OCI-LY1 (cell line): ENCODE results near the gene DCLK1.

ENCODE experiments used
- EZH2 ChIP-seq: fragments of 200-600 bp; sonication (generic), shearing (Covaris generic); IDR thresholded peaks from 2 replicates; pipeline ENCODE4 v1.8.0; 2017; ENCODE audit warnings: borderline replicate concordance, mixed run types, mild to moderate bottlenecking, antibody characterized with exemption, low read length, moderate library complexity, mixed read lengths
- TF ChIP-seq, protein P1 (sequence below): fragments of 200-600 bp; sonication (generic), shearing (Covaris generic); IDR thresholded peaks from 2 replicates; pipeline ENCODE4 v1.5.1; 2017; ENCODE audit warnings: mild to moderate bottlenecking, antibody characterized with exemption, low read length, moderate library complexity, mixed read lengths

DNA sequence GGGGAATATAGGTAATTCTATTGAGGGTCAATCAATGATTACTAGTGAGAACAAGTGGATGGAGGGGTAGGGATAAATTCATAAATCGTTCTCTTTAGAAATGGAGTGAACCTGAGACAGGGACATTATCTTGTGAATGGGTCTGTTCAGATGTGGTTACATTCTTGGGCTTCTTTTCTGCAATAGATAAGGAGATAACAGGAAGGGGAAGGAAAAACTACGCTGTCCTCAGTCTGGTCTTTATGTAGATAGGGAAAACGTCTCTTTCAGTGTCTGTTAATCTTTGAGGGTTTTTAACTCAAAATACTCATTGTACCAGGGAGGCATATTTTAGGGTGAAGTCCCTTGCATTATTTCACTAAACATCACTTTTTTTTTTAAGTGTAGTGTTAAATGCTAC lies 388.0 kb downstream of the DCLK1 start:
- TF ChIP-seq, protein P1, sequence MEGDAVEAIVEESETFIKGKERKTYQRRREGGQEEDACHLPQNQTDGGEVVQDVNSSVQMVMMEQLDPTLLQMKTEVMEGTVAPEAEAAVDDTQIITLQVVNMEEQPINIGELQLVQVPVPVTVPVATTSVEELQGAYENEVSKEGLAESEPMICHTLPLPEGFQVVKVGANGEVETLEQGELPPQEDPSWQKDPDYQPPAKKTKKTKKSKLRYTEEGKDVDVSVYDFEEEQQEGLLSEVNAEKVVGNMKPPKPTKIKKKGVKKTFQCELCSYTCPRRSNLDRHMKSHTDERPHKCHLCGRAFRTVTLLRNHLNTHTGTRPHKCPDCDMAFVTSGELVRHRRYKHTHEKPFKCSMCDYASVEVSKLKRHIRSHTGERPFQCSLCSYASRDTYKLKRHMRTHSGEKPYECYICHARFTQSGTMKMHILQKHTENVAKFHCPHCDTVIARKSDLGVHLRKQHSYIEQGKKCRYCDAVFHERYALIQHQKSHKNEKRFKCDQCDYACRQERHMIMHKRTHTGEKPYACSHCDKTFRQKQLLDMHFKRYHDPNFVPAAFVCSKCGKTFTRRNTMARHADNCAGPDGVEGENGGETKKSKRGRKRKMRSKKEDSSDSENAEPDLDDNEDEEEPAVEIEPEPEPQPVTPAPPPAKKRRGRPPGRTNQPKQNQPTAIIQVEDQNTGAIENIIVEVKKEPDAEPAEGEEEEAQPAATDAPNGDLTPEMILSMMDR = no peak
- TF ChIP-seq EZH2 = no peak
